Ammon's horn (tissue), 1 donor: Measurements from ENCODE around the gene NDUFB3.
"Not testable (repeated sequence)": the region's sequence is repeated elsewhere in the genome, so short reads cannot be mapped to it uniquely, and the experiment has no call there.

Source experiments
- DNase-seq: peaks from one replicate; pipeline ENCODE4 v3.0.0-alpha.2; 2016; ENCODE audit warnings: low spot score

The NDUFB3 gene

DNA sequence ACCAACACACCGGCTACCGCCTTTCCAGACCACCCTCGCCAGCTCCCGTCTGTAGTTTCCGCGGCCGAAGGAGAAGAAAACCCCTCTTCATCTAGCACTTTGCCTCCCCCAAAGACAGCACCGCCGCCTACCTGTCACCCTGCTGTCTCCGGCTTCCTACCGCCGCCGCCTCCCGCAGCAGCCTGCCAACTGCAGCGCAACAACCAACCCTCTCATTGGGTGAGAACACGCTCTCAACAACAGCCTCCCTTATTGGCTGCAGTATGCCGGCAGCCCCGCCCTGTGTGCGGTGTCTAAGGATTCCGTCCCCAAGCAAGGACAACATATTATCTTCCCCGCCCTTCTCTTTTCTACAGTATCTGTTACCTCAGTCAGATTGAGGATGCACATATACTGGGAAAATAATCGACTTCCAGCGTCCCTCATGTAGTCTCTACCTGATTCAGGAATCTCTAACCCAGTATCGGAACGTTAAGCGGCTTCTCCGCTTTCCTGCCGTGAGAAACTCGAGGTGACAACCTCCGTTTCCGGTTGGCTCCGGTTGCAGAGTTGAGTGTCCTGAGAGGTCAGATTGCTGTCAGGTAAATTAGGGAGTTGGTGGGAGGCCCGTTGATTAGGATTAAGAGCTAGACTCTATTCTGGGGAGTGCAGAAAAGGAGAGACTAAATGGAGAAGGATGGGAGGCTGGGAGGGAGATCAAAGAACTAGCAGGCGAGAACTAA, at the start of gene NDUFB3, which contains the start of gene HYCC2:
Gene NDUFB3, plus strand, starts transcription at position 523 of the 722 bp plus-strand sequence. CDS start 6,882 bp downstream, outside the sequence.
Gene HYCC2, minus strand, starts transcription at position 193 of the 722 bp plus-strand sequence. CDS start 47,662 bp downstream, outside the sequence.
- DNase-seq, result peak; percentile 97

DNA sequence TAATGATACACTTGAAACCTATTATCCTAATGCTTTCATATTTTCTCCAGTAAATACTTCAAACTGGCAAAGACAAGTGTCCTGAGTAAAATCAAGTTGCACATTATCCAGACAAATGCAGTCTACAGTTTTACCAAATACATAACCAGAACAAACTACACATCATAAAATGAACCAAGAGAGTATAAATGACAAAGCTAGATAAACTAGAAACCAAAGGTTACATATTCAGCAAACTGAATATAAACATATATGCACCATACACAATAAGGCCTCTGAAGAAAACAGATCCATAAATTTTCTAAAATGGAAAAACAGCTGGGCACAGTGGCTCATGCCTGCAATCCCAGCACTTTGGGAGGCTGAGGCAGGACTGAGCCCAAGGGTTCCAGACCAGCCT, 47.3 kb upstream of the NDUFB3 start:
- no peak for DNase-seq

DNA sequence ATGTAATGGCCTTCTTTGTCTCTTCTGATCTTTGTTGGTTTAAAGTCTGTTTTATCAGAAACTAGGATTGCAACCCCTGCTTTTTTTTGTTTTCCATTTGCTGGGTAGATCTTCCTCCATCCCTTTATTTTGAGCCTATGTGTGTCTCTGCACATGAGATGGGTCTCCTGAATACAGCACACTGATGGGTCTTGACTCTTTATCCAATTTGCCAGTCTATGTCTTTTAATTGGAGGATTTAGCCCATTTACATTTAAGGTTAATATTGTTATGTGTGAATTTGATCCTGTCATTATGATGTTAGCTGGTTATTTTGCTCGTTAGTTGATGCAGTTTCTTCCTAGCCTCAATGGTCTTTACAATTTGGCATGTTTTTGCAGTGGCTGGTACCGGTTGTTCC, 37.4 kb upstream of the NDUFB3 start:
- DNase-seq, result not testable (repeated sequence)

DNA sequence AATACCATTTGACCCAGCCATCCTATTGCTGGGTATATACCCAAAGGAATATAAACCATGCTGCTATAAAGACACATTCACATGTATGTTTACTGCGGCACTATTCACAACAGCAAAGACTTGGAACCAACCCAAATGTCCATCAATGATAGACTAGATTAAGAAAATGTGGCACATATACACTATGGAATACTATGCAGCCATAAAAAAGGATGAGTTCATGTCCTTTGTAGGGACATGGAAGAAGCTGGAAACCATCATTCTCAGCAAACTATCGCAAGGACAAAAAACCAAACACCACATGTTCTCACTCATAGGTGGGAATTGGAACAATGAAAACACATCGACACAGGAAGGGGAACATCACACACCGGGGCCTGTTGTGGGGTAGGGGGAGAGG, 33.4 kb upstream of the NDUFB3 start:
- DNase-seq, result not testable (repeated sequence)

DNA sequence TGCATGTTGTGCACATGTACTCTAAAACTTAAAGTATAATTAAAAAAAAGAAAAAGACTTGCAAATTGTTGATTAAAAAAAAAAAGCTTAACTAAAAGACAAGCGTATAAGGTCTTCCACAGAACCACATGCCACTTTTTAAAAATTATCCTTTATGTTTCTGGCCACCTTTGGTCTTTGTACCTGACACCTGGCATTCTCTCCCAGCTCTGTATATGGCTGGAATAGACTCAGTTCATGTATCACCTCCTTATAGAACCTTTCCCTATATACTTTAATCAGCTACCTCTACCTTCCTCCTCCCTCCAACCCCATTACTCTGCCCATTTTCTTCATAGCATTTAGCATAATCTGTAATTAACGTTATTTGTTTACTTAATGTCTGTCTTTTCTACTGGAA, 32.9 kb upstream of the NDUFB3 start:
- no peak for DNase-seq

- no peak for DNase-seq
Observed at GRCh38 chr2:201040867-201041628, 30.8 kb upstream of the NDUFB3 start.

GRCh38 chr2:201042451-201042850, 29.4 kb upstream of the NDUFB3 start:
- not testable (repeated sequence) for DNase-seq

- not testable (repeated sequence) for DNase-seq
Observed at GRCh38 chr2:201043050-201043449, 28.8 kb upstream of the NDUFB3 start.

DNA sequence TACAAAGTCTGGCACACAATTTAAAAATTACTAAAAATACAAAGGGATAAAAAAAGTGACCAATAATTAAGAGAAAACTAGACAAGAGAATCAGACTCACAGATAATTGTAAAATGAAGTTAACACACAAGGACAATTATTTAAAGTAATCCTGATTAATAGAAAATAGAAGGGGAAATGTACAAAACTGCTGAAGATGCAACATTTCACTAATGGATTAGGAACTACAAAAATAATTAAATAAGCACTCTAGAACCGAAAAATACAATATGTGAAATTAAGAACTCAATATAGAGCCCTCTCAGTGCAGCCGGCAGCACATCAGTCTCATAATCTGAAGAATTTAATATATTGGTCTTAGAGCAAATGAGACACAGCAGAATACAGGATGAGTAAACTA, 24.9 kb upstream of the NDUFB3 start:
- DNase-seq, result no peak

DNA sequence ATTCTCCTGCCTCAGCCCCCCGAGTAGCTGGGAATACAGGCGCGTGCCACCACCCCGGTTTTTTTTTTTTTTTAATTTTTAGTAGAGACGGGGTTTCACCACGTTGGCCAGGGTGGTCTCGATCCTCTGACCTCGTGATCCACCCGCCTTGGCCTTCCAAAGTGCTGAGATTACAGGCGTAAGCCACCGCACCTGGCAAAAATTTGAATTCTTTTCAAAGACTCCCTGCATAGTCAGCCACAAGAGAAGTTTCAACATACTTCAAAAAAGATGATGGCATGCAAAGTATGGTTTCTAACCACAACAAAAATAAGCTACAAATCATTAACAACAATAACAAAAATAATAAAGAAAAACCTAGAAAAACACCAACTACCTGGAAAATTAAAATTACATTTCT, 22.3 kb upstream of the NDUFB3 start:
- DNase-seq, result no peak

- no peak for DNase-seq
Observed at GRCh38 chr2:201057087-201057521, 14.7 kb upstream of the NDUFB3 start.

DNA sequence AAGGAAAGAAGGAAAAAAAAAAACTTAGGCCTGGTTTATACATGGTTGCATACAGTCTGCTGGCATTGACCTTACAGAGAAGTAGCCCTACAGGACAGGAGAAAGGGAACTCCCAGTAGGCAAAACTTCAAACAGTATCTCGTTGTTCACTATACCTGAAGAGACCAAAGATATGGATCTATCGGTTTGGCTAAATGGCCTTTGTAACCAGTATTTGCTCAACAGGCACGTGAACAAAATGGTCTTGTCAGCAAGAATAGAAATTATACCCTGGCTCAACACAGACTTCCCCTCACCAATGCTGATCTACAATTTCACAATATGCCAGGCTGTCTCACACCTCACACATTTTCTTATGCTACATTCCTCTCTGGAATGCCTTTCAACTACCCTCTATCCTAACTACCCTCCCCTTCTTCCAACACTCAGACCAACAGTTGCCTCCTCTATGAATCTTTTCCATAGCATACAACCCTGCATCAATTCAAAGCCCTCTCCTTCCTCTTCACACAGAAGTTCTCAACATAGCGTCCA, 14.0 kb upstream of the NDUFB3 start:
- no peak for DNase-seq

GRCh38 chr2:201058914-201059313, 12.9 kb upstream of the NDUFB3 start:
- no peak for DNase-seq

DNA sequence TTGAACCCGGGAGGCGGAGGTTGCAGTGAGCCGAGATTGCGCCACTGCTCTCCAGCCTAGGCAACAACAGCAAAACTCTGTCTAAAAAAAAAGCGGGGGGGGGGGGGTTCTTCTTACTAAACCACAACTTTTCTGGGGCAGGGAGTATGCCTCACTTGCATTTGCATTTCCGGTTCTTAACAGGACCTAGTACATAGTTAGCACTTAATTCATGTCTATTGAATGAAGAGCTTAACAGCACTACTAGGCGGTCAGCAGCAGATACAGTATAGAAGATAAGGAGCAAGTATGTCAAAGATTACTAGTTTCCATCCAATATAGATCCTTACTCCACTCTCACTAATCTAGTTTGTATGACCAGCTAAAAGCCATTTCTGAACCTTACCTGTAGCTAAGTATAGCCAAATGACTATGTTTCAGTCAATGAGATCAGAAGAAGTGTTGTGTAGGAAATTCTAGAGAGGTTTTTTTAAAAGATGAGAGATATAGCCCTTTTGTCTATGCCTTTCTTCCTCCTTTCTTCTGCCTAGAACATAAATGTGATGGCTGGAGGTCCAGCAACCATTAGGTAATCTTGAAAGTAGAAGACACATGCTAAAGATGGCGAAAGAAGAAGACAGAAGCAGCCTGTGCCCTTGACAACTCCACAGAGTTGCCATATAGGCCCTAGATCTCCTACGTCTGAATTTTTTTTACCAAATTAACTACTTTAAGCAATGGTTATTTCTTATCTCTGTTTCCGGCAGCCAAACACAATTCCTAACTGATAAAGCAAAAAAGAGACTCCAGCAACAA, 11.6 kb upstream of the NDUFB3 start:
- DNase-seq, result no peak

DNA sequence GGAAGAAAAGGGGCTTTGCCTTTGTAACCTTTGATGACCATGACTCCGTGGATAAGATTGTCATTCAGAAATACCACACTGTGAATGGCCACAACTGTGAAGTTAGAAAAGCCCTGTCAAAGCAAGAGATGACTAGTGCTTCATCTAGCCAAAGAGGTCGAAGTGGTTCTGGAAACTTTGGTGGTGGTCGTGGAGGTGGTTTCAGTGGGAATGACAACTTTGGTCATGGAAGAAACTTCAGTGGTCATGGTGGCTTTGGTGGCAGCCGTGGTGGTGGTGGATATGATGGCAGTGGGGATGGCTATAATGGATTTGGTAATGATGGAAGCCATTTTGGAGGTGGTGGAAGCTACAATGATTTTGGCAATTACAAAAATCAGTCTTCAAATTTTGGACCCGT, 8.3 kb upstream of the NDUFB3 start:
- DNase-seq, result not testable (repeated sequence)

GRCh38 chr2:201064797-201065329, 6.9 kb upstream of the NDUFB3 start:
- DNase-seq, result no peak

GRCh38 chr2:201070948-201071478, 788 bp upstream of the NDUFB3 start:
- DNase-seq, result no peak

- DNase-seq, result no peak
Observed at GRCh38 chr2:201072201-201072530, 365 bp downstream of the NDUFB3 start.

GRCh38 chr2:201073071-201073470, 1.3 kb downstream of the NDUFB3 start:
- DNase-seq, result no peak

- no peak for DNase-seq
Observed at GRCh38 chr2:201074996-201075395, 3.2 kb downstream of the NDUFB3 start.

GRCh38 chr2:201084863-201085262, 13.1 kb downstream of the NDUFB3 start:
- no peak for DNase-seq

- DNase-seq, result no peak
Observed at GRCh38 chr2:201090574-201090973, 18.8 kb downstream of the NDUFB3 start.
